ENCODE results near the gene F8.

Gene F8

GRCh38 chrX:155022585-155022984, at the start of gene F8:
TSS of gene F8 (minus strand) at chrX:155022723. CDS start at chrX:155022552, 171 bp downstream.
- DNase-seq: no peak

GRCh38 chrX:155071694-155072280, 49.3 kb upstream of the F8 start:
- no peak for DNase-seq

GRCh38 chrX:155070975-155071693, 48.6 kb upstream of the F8 start, which contains the start of the genes BRCC3, CMC4 and MTCP1:
TSS of gene BRCC3 (plus strand) at chrX:155071508. CDS start at chrX:155071528, 20 bp downstream.
TSS of gene CMC4 (minus strand) at chrX:155071136. CDS start at chrX:155064023, 7,113 bp downstream.
TSS of gene MTCP1 (minus strand) at chrX:155071136. CDS start at chrX:155066010, 5,126 bp downstream.
- DNase-seq: peak; percentile 78

GRCh38 chrX:155070663-155070974, 48.1 kb upstream of the F8 start:
- DNase-seq: peak; percentile 49

- no peak for DNase-seq
Measured at GRCh38 chrX:155070038-155070437, 47.5 kb upstream of the F8 start.

GRCh38 chrX:155069414-155069813, 46.9 kb upstream of the F8 start:
- no peak for DNase-seq

- DNase-seq: no peak
Measured at GRCh38 chrX:155068165-155068564, 45.6 kb upstream of the F8 start.

GRCh38 chrX:155065035-155065734, 42.7 kb upstream of the F8 start:
- no peak for DNase-seq

GRCh38 chrX:155061760-155062159, 39.2 kb upstream of the F8 start:
- no peak for DNase-seq

GRCh38 chrX:155056877-155057792, 34.6 kb upstream of the F8 start:
- DNase-seq: no peak

- no peak for DNase-seq
Measured at GRCh38 chrX:155056471-155056870, 33.9 kb upstream of the F8 start.

GRCh38 chrX:155055494-155055893, 33.0 kb upstream of the F8 start:
- DNase-seq: no peak

- DNase-seq: no peak
Measured at GRCh38 chrX:155054255-155054654, 31.7 kb upstream of the F8 start.

- no peak for DNase-seq
Measured at GRCh38 chrX:155053656-155054055, 31.1 kb upstream of the F8 start.

GRCh38 chrX:155052738-155053498, 30.4 kb upstream of the F8 start:
- DNase-seq: no peak

- DNase-seq: no peak
Measured at GRCh38 chrX:155048977-155049619, 26.6 kb upstream of the F8 start.

- DNase-seq: no peak
Measured at GRCh38 chrX:155046811-155047528, 24.4 kb upstream of the F8 start.

- no peak for DNase-seq
Measured at GRCh38 chrX:155046129-155046810, 23.7 kb upstream of the F8 start.

GRCh38 chrX:155035688-155036087, 13.2 kb upstream of the F8 start:
- DNase-seq: no peak

- no peak for DNase-seq
Measured at GRCh38 chrX:155031657-155032056, 9.1 kb upstream of the F8 start.

All from NK-92 treated with Interleukin-12 subunit alpha and Interleukin-12 subunit beta, amount 100 ng/mL, for 24 hours (cell line).